Activated CD8-positive, alpha-beta memory T cell treated with anti-CD3 and anti-CD28 coated beads for 24 hours (primary cell): ENCODE data around the gene ARFGAP2.
"Not testable (repeated sequence)": the region's sequence is repeated elsewhere in the genome, so short reads cannot be mapped to it uniquely, and the experiment has no call there.

Source experiments
- DNase-seq: peaks from one replicate; pipeline ENCODE4 v3.0.0-alpha.2; 2020

The ARFGAP2 gene

DNA sequence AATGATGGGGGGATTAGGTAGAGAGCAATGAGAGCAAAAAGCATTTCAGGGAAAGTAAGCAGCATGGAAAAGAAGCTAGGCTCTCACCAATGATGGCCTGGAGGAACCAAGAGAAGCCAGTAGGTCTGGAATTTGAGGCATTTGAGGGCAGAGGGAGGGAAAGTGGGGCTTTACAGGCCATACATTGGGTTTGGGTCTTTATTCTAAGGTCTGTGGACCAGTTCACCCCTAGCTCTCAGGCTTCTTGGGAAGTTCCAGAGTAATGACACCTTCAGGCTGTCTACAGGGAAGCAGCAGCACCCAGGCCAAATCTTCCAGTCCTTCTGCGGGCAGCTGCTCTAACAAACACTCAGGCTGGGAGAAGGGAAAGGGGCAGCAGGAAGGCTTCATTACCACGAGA, 29.4 kb downstream of the ARFGAP2 start:
- no peak for DNase-seq

DNA sequence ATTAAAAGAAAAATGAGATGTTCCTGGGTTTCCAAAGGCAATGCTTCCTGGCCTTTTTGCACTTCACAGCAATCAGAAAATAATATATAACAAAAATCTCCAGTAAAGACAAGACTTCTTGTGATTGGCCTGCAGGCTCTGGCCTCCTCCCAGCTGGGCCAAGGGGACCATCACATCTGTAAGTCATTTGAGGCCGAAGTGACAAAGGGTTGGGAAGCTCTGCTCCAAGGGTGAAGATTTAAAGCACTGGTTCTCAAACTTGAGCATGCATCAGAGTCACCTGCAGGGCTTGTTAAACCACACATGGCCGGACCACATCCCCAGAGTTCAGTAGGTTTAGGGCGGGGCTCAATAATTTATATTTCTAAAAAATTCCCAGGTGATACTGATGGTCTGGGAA, 32.1 kb downstream of the ARFGAP2 start:
- DNase-seq = no peak

GRCh38 chr11:47143322-47143721, 33.4 kb downstream of the ARFGAP2 start:
- DNase-seq = no peak

DNA sequence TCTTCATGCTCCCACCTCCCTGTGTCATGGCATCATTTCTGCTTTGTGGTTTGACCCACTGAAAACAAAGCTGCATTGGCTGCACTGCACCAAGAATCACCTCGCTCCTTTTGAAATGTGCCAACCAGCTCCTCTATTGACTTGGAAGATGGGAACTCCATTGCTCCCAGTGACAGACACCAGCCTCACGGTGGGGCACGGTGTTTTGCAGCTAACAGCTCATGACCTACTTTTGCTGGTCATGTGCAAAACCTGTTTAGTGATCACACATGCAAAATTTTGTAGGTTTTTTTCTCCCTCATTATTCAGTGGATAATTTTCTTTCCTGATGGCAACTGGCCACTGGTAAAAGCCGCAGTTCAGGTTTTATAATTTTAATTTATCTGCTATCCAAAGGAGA, 36.8 kb downstream of the ARFGAP2 start:
- no peak for DNase-seq

DNA sequence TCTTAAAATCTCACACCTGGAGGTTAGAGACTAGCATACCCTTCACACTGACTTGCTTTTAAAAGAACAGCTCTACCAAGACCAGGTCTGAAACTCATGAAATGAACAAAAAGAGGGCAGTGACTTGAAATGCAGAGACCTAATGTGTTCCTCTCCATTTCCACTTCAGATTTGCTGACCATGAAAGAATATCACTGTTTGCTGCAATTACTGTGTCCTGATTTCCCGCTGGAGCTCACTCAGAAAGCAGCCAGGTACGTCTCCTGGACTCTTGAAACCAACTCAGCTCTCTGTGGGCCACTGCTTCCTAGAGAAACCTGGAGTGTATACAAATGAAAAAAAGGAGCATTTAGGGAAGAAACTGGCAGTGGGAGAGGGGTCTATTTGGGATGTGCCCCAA, 39.2 kb downstream of the ARFGAP2 start:
- no peak for DNase-seq

DNA sequence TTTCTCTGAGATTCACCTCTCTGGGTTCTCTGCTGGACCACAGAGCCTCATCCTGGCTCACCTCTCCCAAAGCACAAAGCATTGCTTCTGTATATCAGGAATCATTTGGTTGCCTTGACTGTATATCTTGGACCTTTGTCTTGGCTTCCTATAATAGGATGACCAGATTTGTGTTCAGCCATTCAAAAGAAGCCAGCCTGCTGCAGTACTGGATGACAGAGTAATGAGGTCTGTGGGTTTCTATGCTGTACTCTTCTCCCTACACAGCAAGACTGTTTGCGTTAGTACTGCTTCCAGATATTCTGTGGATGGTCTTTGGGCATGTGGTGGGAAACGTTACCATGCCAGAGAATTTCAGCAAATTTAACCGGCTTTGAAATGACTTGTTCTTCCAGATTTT, 39.8 kb downstream of the ARFGAP2 start:
- no peak for DNase-seq

- no peak for DNase-seq
These were observed 40.4 kb downstream of the ARFGAP2 start for GRCh38 chr11:47136327-47136726.

GRCh38 chr11:47132981-47133380, 43.7 kb downstream of the ARFGAP2 start:
- no peak for DNase-seq

GRCh38 chr11:47132490-47132889, 44.2 kb downstream of the ARFGAP2 start:
- no peak for DNase-seq

DNA sequence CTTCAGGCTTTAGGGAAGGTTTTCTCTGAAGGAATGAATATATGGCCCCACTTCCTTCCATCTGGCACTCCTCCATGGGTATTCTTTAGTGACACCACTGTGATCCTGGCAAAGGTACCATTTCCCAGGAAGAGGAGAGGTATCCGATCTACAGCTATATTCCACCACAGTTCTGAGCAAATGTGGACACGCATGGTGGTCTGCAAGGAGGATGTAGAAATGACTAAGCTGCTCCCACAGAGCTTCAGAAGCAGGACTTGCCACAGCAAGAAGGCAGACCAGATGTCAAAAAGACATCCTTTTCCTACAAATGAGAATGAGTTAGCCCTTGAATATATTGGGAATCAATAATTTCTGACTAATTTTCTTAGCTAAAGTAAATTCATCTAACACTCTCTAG, 45.5 kb downstream of the ARFGAP2 start:
- no peak for DNase-seq

- DNase-seq = no peak
These were observed 46.1 kb downstream of the ARFGAP2 start for GRCh38 chr11:47130543-47130942.

- no peak for DNase-seq
These were observed 49.5 kb downstream of the ARFGAP2 start for GRCh38 chr11:47127213-47127612.

DNA sequence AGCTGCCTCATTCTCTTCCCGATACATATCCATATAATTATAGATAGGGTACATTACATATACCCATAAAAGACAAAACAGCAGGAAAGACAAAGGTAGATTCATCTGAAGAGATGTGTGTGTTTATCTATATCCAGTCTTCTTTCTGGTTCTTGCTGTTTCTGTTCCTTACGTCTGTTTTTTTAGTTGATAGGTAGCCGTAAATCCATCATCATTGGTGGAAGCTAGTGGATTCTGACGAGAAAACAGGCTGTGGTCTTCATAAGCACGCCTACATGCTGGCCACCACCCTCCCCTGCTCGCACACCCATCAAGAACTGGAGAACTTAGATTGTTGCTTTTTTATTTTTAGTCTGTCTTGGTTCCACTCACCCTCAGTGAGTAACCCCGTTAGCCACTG, 51.6 kb downstream of the ARFGAP2 start:
- DNase-seq = no peak

DNA sequence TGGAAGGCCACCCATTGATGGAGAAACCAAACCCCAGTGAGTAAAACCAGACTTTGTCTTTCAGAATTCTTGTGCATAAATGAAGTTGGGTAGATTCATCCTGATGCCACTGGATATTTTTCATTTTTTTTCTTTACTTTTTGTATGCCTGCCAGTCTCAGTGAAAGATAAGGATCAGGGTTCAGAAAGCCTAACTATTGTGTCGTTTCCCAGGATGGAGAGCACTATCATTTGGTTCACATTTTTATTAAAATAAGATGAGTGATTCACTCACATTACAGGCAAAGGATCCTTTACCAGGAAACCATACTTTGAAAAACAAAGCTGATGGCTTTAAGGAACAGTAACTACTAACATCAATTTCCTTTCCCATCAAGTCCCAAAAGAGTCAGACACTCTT, 52.0 kb downstream of the ARFGAP2 start:
- DNase-seq = no peak

- no peak for DNase-seq
These were observed 53.6 kb downstream of the ARFGAP2 start for GRCh38 chr11:47123094-47123493.

- DNase-seq = no peak
These were observed 54.9 kb downstream of the ARFGAP2 start for GRCh38 chr11:47121731-47122130.

- DNase-seq = no peak
These were observed 55.6 kb downstream of the ARFGAP2 start for GRCh38 chr11:47121056-47121455.

DNA sequence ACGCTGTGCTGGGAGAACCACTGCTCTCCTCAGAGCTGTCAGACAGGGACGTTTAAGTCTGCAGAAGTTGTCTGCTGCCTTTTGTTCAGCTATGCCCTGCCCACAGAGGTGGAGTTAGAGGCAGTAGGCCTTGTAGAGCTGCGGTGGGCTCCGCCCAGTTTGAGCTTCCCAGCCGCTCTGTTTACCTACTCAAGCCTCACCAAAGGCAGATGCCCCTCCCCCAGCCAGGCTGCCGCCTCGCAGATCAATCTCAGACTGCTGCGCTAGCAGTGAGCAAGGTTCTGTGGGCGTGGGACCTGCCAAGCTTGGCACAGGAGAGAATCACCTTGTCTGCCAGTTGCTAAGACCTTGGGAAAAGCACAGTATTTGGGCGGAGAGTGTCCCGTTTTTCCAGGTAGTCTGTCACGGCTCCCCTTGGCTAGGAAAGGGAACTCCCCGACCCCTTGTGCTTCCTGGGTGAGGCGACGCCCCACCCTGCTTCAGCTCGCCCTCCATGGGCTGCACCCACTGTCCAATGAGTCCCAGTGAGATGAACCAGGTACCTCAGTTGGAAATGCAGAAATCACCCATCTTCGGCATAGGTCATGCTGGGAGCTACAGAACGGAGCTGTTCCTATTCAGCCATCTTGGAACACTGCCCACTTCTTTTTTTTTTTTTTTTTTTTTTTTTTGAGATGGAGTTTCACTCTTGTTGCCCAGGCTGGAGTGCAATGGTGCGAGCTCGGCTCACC, 57.6 kb downstream of the ARFGAP2 start:
- not testable (repeated sequence) for DNase-seq
